ENCODE data around the gene XXYLT1. TPM values are rescaled to one million over a fixed set of nuclear protein-coding genes. Genes with fewer than 3 reads are reported as not detected.
"Not testable (repeated sequence)": the region's sequence is repeated elsewhere in the genome, so short reads cannot be mapped to it uniquely, and the experiment has no call there.

The XXYLT1 gene
- total and polyA plus RNA-seq, 9 donors, result 17.2 to 30.7 (median 23.9) TPM

GRCh38 chr3:195054311-195054710 lies 216.6 kb downstream of the XXYLT1 start:
- no peak overlapping the region for H3K27ac ChIP-seq (ENCODE audit: low read length)
- peaks cover 2% of the 10 kb centered on the region for H3K27me3 ChIP-seq (ENCODE audit: control insufficient read depth, insufficient read depth, low read length)
- no peak for DNase-seq
- H3K36me3 ChIP-seq (ENCODE audit: control insufficient read depth, insufficient read depth, low read length), result no peaks in the 10 kb centered on the region
- H3K9me3 ChIP-seq (replicated peaks; ENCODE audit: control insufficient read depth, low read depth, low read length), result no peaks in the 10 kb centered on the region
- peaks cover 13% of the 10 kb centered on the region for H3K4me1 ChIP-seq (ENCODE audit: control insufficient read depth, insufficient read depth, low read length)
- WGBS (ENCODE audit: insufficient coverage), result 78% methylated on average over 6 of the region's 6 CpGs
- H3K4me3 ChIP-seq (ENCODE audit: low read length), result no peak overlapping the region

- Histone ChIP-seq H3K36me3 (ENCODE audit: control insufficient read depth, insufficient read depth, low read length) (no peaks in the 10 kb centered on the region), H3K4me3 (ENCODE audit: low read length) (no peak overlapping the region), H3K27ac (ENCODE audit: low read length) (no peak overlapping the region), H3K27me3 (ENCODE audit: control insufficient read depth, insufficient read depth, low read length) (peaks cover 2% of the 10 kb centered on the region), H3K4me1 (ENCODE audit: control insufficient read depth, insufficient read depth, low read length) (no peaks in the 10 kb centered on the region), H3K9me3 (replicated peaks; ENCODE audit: control insufficient read depth, low read depth, low read length) (no peaks in the 10 kb centered on the region)
- DNase-seq, result no peak
- WGBS (ENCODE audit: insufficient coverage), result no CpG with 5 or more reads among the region's 6 CpGs
These were observed 218.0 kb downstream of the XXYLT1 start for GRCh38 chr3:195052939-195053338.

DNA sequence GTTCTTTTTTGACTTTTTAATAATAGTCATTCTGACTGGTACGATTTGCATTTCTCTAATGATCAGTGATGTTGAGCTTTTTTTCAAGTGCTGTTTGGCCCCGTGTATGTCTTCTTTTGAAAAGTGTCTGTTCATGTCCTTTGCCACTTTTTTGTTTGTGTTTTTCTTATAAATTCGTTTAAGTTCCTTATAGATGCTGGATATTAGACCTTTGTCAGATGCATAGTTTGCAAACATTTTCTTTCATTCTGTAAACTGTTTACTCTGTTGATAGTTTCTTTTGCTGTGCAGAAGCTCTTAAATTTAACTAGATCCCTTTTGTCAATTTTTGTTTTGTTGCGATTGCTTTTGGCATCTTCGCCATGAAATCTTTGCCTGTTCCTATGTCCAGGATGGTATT lies 220.7 kb downstream of the XXYLT1 start:
- not testable (repeated sequence) for H3K36me3 ChIP-seq (ENCODE audit: control insufficient read depth, insufficient read depth, low read length); DNase-seq; H3K9me3 ChIP-seq (replicated peaks; ENCODE audit: control insufficient read depth, low read depth, low read length); H3K4me3 ChIP-seq (ENCODE audit: low read length); H3K27me3 ChIP-seq (ENCODE audit: control insufficient read depth, insufficient read depth, low read length); H3K27ac ChIP-seq (ENCODE audit: low read length); H3K4me1 ChIP-seq (ENCODE audit: control insufficient read depth, insufficient read depth, low read length)
- 69% methylated on average over 2 of the region's 5 CpGs for WGBS (ENCODE audit: insufficient coverage)

DNA sequence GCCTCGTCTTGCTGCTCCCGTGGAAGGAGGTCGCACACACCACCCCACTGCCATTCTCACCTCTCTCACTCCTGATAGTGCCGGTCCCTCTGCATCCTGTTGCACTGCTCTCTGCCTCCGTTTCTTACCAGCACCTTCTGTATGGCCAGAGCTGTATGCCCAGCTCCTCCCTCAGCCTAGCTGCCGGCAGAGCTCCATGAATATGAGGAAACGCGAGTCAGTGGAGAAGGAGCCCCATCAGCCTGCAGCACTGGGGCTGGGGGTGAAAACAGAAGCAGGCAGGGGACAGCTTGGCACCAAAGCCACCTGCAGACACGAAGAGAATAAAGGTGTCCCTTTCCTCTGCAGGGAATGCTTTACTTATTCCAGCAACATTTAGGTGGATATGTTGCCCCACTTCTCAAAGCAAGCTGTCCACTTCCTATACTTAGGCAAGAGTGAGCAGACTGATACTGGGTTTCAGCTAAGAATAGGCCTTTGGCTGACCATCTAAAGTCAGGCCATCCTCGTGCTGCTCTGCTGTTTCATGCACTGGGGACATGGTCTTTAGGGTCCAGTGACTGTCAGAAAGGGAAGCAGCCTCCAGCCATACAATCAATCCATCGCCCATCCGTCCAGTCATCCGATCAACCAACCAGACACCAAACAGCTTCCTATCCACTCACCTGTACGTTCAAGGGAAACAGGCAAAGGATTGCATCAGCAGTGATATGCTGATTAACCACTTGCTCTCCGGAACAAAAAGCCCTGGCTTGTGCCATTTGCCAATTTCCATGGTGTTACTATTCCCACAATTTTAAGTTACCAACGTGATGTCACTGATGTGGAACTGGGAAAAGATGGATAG lies 222.7 kb downstream of the XXYLT1 start:
- Histone ChIP-seq H3K9me3 (replicated peaks; ENCODE audit: control insufficient read depth, low read depth, low read length) (no peaks in the 10 kb centered on the region), H3K27me3 (ENCODE audit: control insufficient read depth, insufficient read depth, low read length) (peaks cover 4% of the 10 kb centered on the region), H3K36me3 (ENCODE audit: control insufficient read depth, insufficient read depth, low read length) (no peaks in the 10 kb centered on the region), H3K27ac (ENCODE audit: low read length) (no peak overlapping the region), H3K4me3 (ENCODE audit: low read length) (no peak overlapping the region), H3K4me1 (ENCODE audit: control insufficient read depth, insufficient read depth, low read length) (no peaks in the 10 kb centered on the region)
- 56% methylated on average over 11 of the region's 16 CpGs for WGBS (ENCODE audit: insufficient coverage)
- DNase-seq, result no peak

- WGBS (ENCODE audit: insufficient coverage), result no CpG with 5 or more reads among the region's 3 CpGs
- no peaks in the 10 kb centered on the region for H3K4me1 ChIP-seq (ENCODE audit: control insufficient read depth, insufficient read depth, low read length)
- DNase-seq, result no peak
- H3K4me3 ChIP-seq (ENCODE audit: low read length), result no peak overlapping the region
- no peaks in the 10 kb centered on the region for H3K9me3 ChIP-seq (replicated peaks; ENCODE audit: control insufficient read depth, low read depth, low read length)
- H3K27ac ChIP-seq (ENCODE audit: low read length), result no peak overlapping the region
- H3K27me3 ChIP-seq (ENCODE audit: control insufficient read depth, insufficient read depth, low read length), result peaks cover 5% of the 10 kb centered on the region
- H3K36me3 ChIP-seq (ENCODE audit: control insufficient read depth, insufficient read depth, low read length), result no peaks in the 10 kb centered on the region
These were observed 223.4 kb downstream of the XXYLT1 start for GRCh38 chr3:195047536-195047935.

DNA sequence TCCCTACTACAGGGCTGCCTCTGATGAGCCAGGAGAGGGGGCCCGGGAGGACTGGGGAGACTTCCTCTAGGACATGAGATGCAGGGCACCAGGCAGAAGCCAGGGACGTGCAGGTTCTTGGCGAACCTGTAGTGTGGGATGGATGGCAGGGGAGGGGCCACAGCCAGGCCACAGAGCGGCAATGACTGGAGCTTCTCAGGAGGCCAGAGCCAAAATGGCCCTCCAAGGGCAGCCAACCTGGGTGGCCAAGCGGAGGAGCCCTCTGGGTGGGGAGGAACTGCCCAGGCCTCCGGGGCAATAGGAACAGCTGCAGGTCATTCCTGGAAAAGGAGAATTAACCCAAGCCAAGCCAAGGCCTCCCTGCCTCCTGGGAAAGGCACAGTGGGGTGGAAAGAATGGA lies 224.5 kb downstream of the XXYLT1 start:
- no peaks in the 10 kb centered on the region for H3K36me3 ChIP-seq (ENCODE audit: control insufficient read depth, insufficient read depth, low read length)
- H3K27me3 ChIP-seq (ENCODE audit: control insufficient read depth, insufficient read depth, low read length), result peaks cover 12% of the 10 kb centered on the region
- WGBS (ENCODE audit: insufficient coverage), result 64% methylated on average over 6 of the region's 6 CpGs
- H3K9me3 ChIP-seq (replicated peaks; ENCODE audit: control insufficient read depth, low read depth, low read length), result no peaks in the 10 kb centered on the region
- no peak overlapping the region for H3K4me3 ChIP-seq (ENCODE audit: low read length)
- no peak overlapping the region for H3K27ac ChIP-seq (ENCODE audit: low read length)
- peaks cover 5% of the 10 kb centered on the region for H3K4me1 ChIP-seq (ENCODE audit: control insufficient read depth, insufficient read depth, low read length)
- DNase-seq, result no peak

- H3K27ac ChIP-seq (ENCODE audit: low read length), result no peak overlapping the region
- H3K4me3 ChIP-seq (ENCODE audit: low read length), result no peak overlapping the region
- peaks cover 12% of the 10 kb centered on the region for H3K27me3 ChIP-seq (ENCODE audit: control insufficient read depth, insufficient read depth, low read length)
- peaks cover 5% of the 10 kb centered on the region for H3K4me1 ChIP-seq (ENCODE audit: control insufficient read depth, insufficient read depth, low read length)
- no peaks in the 10 kb centered on the region for H3K36me3 ChIP-seq (ENCODE audit: control insufficient read depth, insufficient read depth, low read length)
- H3K9me3 ChIP-seq (replicated peaks; ENCODE audit: control insufficient read depth, low read depth, low read length), result no peaks in the 10 kb centered on the region
- no peak for DNase-seq
- 73% methylated on average over 15 of the region's 17 CpGs for WGBS (ENCODE audit: insufficient coverage)
These were observed 225.3 kb downstream of the XXYLT1 start for GRCh38 chr3:195045481-195046210.

- peaks cover 8% of the 10 kb centered on the region for H3K4me1 ChIP-seq (ENCODE audit: control insufficient read depth, insufficient read depth, low read length)
- peaks cover 12% of the 10 kb centered on the region for H3K27me3 ChIP-seq (ENCODE audit: control insufficient read depth, insufficient read depth, low read length)
- no peaks in the 10 kb centered on the region for H3K9me3 ChIP-seq (replicated peaks; ENCODE audit: control insufficient read depth, low read depth, low read length)
- no peak overlapping the region for H3K27ac ChIP-seq (ENCODE audit: low read length)
- no peak overlapping the region for H3K4me3 ChIP-seq (ENCODE audit: low read length)
- 94% methylated on average over 6 of the region's 7 CpGs for WGBS (ENCODE audit: insufficient coverage)
- DNase-seq, result no peak
- H3K36me3 ChIP-seq (ENCODE audit: control insufficient read depth, insufficient read depth, low read length), result no peaks in the 10 kb centered on the region
These were observed 226.5 kb downstream of the XXYLT1 start for GRCh38 chr3:195044411-195044810.

DNA sequence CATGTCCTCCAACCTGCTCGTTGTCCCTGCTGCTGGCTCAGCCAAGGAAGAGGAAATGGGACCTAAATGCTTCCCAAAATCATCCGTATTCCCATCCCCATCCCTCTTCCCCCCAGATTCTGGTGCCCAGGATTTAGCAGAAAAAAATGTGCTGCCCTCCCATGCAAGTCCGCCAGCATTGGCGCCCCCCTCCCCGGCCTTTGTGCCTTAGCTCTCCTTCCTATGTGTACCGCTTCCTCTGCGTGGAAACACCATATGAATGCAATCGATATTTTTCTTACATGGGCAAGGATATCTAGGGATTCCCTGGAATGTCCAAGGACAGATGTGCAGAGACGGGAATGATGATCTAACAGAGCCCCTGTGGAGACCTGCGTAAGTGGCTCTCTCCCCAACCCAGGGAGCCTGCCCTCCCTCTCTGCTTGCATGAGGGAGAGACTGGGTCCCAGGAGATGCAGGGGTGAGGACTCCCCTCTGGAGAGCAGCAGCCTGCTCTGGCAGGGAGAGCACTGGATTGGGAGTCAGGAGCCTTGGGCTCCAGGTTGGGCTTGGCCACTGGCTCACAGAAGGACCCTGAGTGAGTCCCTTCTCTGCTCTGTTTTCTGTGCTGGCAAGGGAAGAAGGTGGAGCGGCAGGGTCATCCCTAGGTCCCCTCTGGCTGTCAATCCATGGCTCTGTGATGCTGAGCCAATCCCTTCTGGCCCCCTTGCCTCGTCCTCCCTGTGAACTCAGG lies 227.2 kb downstream of the XXYLT1 start:
- WGBS (ENCODE audit: insufficient coverage), result 42% methylated on average over 8 of the region's 12 CpGs
- Histone ChIP-seq H3K9me3 (replicated peaks; ENCODE audit: control insufficient read depth, low read depth, low read length) (no peaks in the 10 kb centered on the region), H3K27me3 (ENCODE audit: control insufficient read depth, insufficient read depth, low read length) (peaks cover 12% of the 10 kb centered on the region), H3K4me3 (ENCODE audit: low read length) (no peak overlapping the region), H3K27ac (ENCODE audit: low read length) (no peak overlapping the region), H3K36me3 (ENCODE audit: control insufficient read depth, insufficient read depth, low read length) (no peaks in the 10 kb centered on the region), H3K4me1 (ENCODE audit: control insufficient read depth, insufficient read depth, low read length) (peaks cover 9% of the 10 kb centered on the region)
- no peak for DNase-seq

All from muscle of leg (tissue), 11 donors.